Activated T-cell treated with anti-CD3 and anti-CD28 coated beads, Interleukin-2, amount 50 U/mL, for 48 hours (primary cell): ENCODE measurements around the gene ASCC1.
"Not testable (repeated sequence)": the region's sequence is repeated elsewhere in the genome, so short reads cannot be mapped to it uniquely, and the experiment has no call there.

Source experiments
- DNase-seq, 2 experiments: peaks; one replicate each; pipeline ENCODE4 v3.0.0-alpha.2; 2020

Gene ASCC1

GRCh38 chr10:72219235-72219814 lies 3.2 kb upstream of the ASCC1 start:
- DNase-seq: no peak

GRCh38 chr10:72218726-72219125 lies 2.6 kb upstream of the ASCC1 start:
- no peak for DNase-seq

- DNase-seq: no peak
Measured at GRCh38 chr10:72218325-72218724, 2.2 kb upstream of the ASCC1 start.

GRCh38 chr10:72211832-72212231 lies 4.2 kb downstream of the ASCC1 start:
- DNase-seq: not testable (repeated sequence)

GRCh38 chr10:72211381-72211780 lies 4.7 kb downstream of the ASCC1 start:
- DNase-seq: not testable (repeated sequence)

- not testable (repeated sequence) for DNase-seq
Measured at GRCh38 chr10:72208526-72208925, 7.5 kb downstream of the ASCC1 start.

GRCh38 chr10:72206511-72207229 lies 9.4 kb downstream of the ASCC1 start:
- no peak for DNase-seq

- DNase-seq: no peak
Measured at GRCh38 chr10:72204724-72205123, 11.4 kb downstream of the ASCC1 start.

- no peak for DNase-seq
Measured at GRCh38 chr10:72204296-72204695, 11.8 kb downstream of the ASCC1 start.

GRCh38 chr10:72201293-72201692 lies 14.8 kb downstream of the ASCC1 start:
- DNase-seq: no peak

- DNase-seq: no peak
Measured at GRCh38 chr10:72200883-72201282, 15.2 kb downstream of the ASCC1 start.

GRCh38 chr10:72194949-72195348 lies 21.1 kb downstream of the ASCC1 start:
- no peak for DNase-seq

GRCh38 chr10:72186982-72187330 lies 29.1 kb downstream of the ASCC1 start:
- no peak for DNase-seq

GRCh38 chr10:72186258-72186981 lies 29.7 kb downstream of the ASCC1 start:
- DNase-seq: no peak

- no peak for DNase-seq
Measured at GRCh38 chr10:72184156-72184555, 31.9 kb downstream of the ASCC1 start.

- no peak for DNase-seq
Measured at GRCh38 chr10:72177454-72177853, 38.6 kb downstream of the ASCC1 start.

GRCh38 chr10:72176701-72177100 lies 39.4 kb downstream of the ASCC1 start:
- DNase-seq: no peak

GRCh38 chr10:72175149-72175548 lies 40.9 kb downstream of the ASCC1 start:
- no peak for DNase-seq

GRCh38 chr10:72174297-72174662 lies 41.8 kb downstream of the ASCC1 start:
- no peak for DNase-seq

- DNase-seq: no peak
Measured at GRCh38 chr10:72173619-72174296, 42.3 kb downstream of the ASCC1 start.

- DNase-seq: no peak
Measured at GRCh38 chr10:72173262-72173618, 42.8 kb downstream of the ASCC1 start.

GRCh38 chr10:72171175-72171630 lies 44.9 kb downstream of the ASCC1 start:
- no peak for DNase-seq

GRCh38 chr10:72170733-72171132 lies 45.3 kb downstream of the ASCC1 start:
- DNase-seq: no peak

- DNase-seq: no peak
Measured at GRCh38 chr10:72170263-72170662, 45.8 kb downstream of the ASCC1 start.
